OCI-LY7 (cell line): ENCODE data around the gene SMAD6.

Experiments used
- EZH2phosphoT487 ChIP-seq: fragments of 200-600 bp; sonication (generic); IDR thresholded peaks from 2 replicates; pipeline ENCODE4 v1.6.1; 2018; ENCODE audit warnings: low read depth, borderline replicate concordance, mild to moderate bottlenecking, mixed run types, antibody characterized with exemption, low read length, moderate library complexity, mixed read lengths
- TF ChIP-seq, protein P1 (sequence below): fragments of 200-600 bp; sonication (generic); conservative IDR thresholded peaks from 2 replicates; pipeline ENCODE4 v1.5.1; 2014; ENCODE audit warnings: mild to moderate bottlenecking, antibody characterized with exemption, low read length, moderate library complexity, mixed read lengths

DNA sequence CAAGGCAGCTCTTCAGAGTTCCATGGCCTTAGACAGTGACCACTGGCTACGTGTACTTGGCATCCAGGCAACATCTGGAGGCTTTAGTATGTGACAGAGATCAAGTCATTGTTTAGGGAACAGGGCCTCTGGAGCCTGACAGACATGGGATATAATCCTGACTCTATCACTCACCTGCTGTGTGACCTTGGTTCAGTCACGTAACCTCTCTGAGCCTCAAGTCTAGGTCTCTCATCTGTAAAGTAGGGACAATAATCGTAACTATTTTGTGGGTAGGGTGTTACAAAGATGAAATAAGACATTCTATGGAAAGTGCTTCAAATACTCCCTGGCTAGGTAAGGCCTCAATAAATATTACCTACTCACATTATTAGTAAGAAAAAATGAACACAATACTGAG, 114.2 kb downstream of the SMAD6 start:
- TF ChIP-seq, protein P1, sequence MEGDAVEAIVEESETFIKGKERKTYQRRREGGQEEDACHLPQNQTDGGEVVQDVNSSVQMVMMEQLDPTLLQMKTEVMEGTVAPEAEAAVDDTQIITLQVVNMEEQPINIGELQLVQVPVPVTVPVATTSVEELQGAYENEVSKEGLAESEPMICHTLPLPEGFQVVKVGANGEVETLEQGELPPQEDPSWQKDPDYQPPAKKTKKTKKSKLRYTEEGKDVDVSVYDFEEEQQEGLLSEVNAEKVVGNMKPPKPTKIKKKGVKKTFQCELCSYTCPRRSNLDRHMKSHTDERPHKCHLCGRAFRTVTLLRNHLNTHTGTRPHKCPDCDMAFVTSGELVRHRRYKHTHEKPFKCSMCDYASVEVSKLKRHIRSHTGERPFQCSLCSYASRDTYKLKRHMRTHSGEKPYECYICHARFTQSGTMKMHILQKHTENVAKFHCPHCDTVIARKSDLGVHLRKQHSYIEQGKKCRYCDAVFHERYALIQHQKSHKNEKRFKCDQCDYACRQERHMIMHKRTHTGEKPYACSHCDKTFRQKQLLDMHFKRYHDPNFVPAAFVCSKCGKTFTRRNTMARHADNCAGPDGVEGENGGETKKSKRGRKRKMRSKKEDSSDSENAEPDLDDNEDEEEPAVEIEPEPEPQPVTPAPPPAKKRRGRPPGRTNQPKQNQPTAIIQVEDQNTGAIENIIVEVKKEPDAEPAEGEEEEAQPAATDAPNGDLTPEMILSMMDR = no peak
- TF ChIP-seq EZH2phosphoT487 = no peak
